Measurements from ENCODE around the gene SHKBP1.
A peak's percentile ranks its signal among the peaks of the same experiment; 100 is the strongest.

The SHKBP1 gene

GRCh38 chr19:40603389-40604170 is 26.9 kb downstream of the SHKBP1 start:
- DNase-seq: peak; percentile 98

- no peak for DNase-seq
Observed at GRCh38 chr19:40604171-40604646, 27.5 kb downstream of the SHKBP1 start.

GRCh38 chr19:40604647-40605215 is 28.1 kb downstream of the SHKBP1 start:
- no peak for DNase-seq

GRCh38 chr19:40605216-40605971 is 28.7 kb downstream of the SHKBP1 start:
- DNase-seq: peak; percentile 68

- DNase-seq: peak; percentile 58
Observed at GRCh38 chr19:40607311-40608239, 30.9 kb downstream of the SHKBP1 start.

GRCh38 chr19:40608240-40608621 is 31.6 kb downstream of the SHKBP1 start:
- DNase-seq: no peak

- no peak for DNase-seq
Observed at GRCh38 chr19:40608957-40609356, 32.3 kb downstream of the SHKBP1 start.

- DNase-seq: peak; percentile 83
Observed at GRCh38 chr19:40609561-40610395, 33.1 kb downstream of the SHKBP1 start.

- DNase-seq: no peak
Observed at GRCh38 chr19:40610396-40611064, 33.9 kb downstream of the SHKBP1 start.

- no peak for DNase-seq
Observed at GRCh38 chr19:40611096-40611495, 34.4 kb downstream of the SHKBP1 start.

GRCh38 chr19:40611900-40612698 is 35.4 kb downstream of the SHKBP1 start:
- DNase-seq: no peak

- DNase-seq: peak; percentile 70
Observed at GRCh38 chr19:40612831-40613689, 36.4 kb downstream of the SHKBP1 start.

GRCh38 chr19:40613690-40614621 is 37.3 kb downstream of the SHKBP1 start:
- peak; percentile 88 for DNase-seq

- peak; percentile 91 for DNase-seq
Observed at GRCh38 chr19:40614622-40615411, 38.1 kb downstream of the SHKBP1 start.

GRCh38 chr19:40616178-40616577 is 39.5 kb downstream of the SHKBP1 start:
- DNase-seq: no peak

- no peak for DNase-seq
Observed at GRCh38 chr19:40616941-40617340, 40.3 kb downstream of the SHKBP1 start.

- DNase-seq: no peak
Observed at GRCh38 chr19:40617961-40618360, 41.3 kb downstream of the SHKBP1 start.
